Spleen (tissue), 7 donors: ENCODE data around the gene MRPL37.

ENCODE experiments used
- CTCF ChIP-seq, 11 experiments: fragments of 200-600 bp in 7 of 11; fragments of 450-650 bp in 4 of 11; sonication (generic) in 4 of 11; IDR thresholded peaks in 8 of 11; conservative IDR thresholded peaks in 3 of 11; 1 replicate in 7 of 11; 2 replicates in 4 of 11; pipeline versions ENCODE4 v1.4.0 to v1.8.0; 2016 to 2021; ENCODE audit warnings: antibody characterized with exemption in 11 of 11, inconsistent platforms in 4 of 11, mild to moderate bottlenecking in 1 of 11
- POLR2AphosphoS5 ChIP-seq, 3 donors: sonication (generic); formaldehyde crosslinking; IDR thresholded peaks; one replicate each; pipeline ENCODE4 v1.5.1; 2017; ENCODE audit warnings: antibody characterized with exemption in 3 of 3
- donor health status: DM: no; HTN: no; CAD: no; lungs with moderate emphysema.
- donor health status: DM: no; HTN: no; CAD: no.
- donor health status: DM: no; HTN: no; CAD: no.

- TF ChIP-seq CTCF (IDR thresholded peaks at IDR 0.05 in 8 of 11, conservative IDR thresholded peaks at IDR 0.05 in 3 of 11), result no peak
- TF ChIP-seq POLR2AphosphoS5 (IDR thresholded peaks at IDR 0.05), result no peak
These were observed 55.2 kb downstream of the MRPL37 start for GRCh38 chr1:54255026-54255702.
